ENCODE results near the gene BOC. TPM values are rescaled to one million over a fixed set of nuclear protein-coding genes. Genes with fewer than 3 reads are reported as not detected.

The BOC gene
- total and polyA plus RNA-seq, 2 experiments from 2014 or later = 2.1 to 4.1 TPM

- Histone ChIP-seq H3K36me3 (ENCODE audit: insufficient read depth) (no peaks in the 10 kb centered on the region), H2AFZ (no peak overlapping the region), H3K4me2 (no peak overlapping the region), H4K20me1 (replicated peaks; ENCODE audit: insufficient read depth) (no peaks in the 10 kb centered on the region), H3F3A (replicated peaks; ENCODE audit: low read depth) (no peaks in the 10 kb centered on the region), H3K4me1 (ENCODE audit: insufficient read depth) (peaks cover 20% of the 10 kb centered on the region), H3K27me3 (ENCODE audit: insufficient read depth) (no peaks in the 10 kb centered on the region), H3K9me2 (ENCODE audit: insufficient read depth) (no peaks in the 10 kb centered on the region), H3K79me2 (replicated peaks; ENCODE audit: insufficient read depth) (no peaks in the 10 kb centered on the region), H3K27ac (ENCODE audit: low read depth) (no peak overlapping the region), H3K4me3 (no peak overlapping the region)
- DNase-seq (ENCODE audit: low spot score) (no peak), ATAC-seq (peak; percentile 52)
- no peaks in the 10 kb centered on the region for H3K9me3 Mint-ChIP-seq
- H3K36me3 Mint-ChIP-seq (ENCODE audit: low read depth) = no peaks in the 10 kb centered on the region; the same call in 2 of the 3 replicates
- H3K4me3 Mint-ChIP-seq = no peak overlapping the region; the same call in 2 of the 3 replicates
- no peak for TF ChIP-seq CTCF (conservative IDR thresholded peaks at IDR 0.05; ENCODE audit: low read depth in 2 of 2)
- no peak for TF ChIP-seq EZH2 (IDR thresholded peaks at IDR 0.05; ENCODE audit: low read depth, unreplicated experiment)
- TF ChIP-seq STAT1 (IDR thresholded peaks at IDR 0.05; ENCODE audit: unreplicated experiment) = no peak
- TF ChIP-seq ETS1 (IDR thresholded peaks at IDR 0.05) = no peak
- no peak for TF ChIP-seq JUNB (IDR thresholded peaks at IDR 0.05; ENCODE audit: unreplicated experiment)
- no peak for TF ChIP-seq POLR2AphosphoS5 (IDR thresholded peaks at IDR 0.05; ENCODE audit: low read depth)
- no peak for TF ChIP-seq CREB1 (CRISPR knock-in tag; IDR thresholded peaks at IDR 0.05; ENCODE audit: low read depth)
- no peak for TF ChIP-seq NANOG (IDR thresholded peaks at IDR 0.05; ENCODE audit: borderline replicate concordance)
- no peak for TF ChIP-seq ZNF331 (CRISPR knock-in tag; IDR thresholded peaks at IDR 0.05; ENCODE audit: low read depth)
- TF ChIP-seq ZNF114 (CRISPR knock-in tag; IDR thresholded peaks at IDR 0.05) = no peak
- no peak for TF ChIP-seq EZH2phosphoT487 (IDR thresholded peaks at IDR 0.05; ENCODE audit: unreplicated experiment)
- TF ChIP-seq ZNF462 (CRISPR knock-in tag; IDR thresholded peaks at IDR 0.05) = no peak
- TF ChIP-seq REST (IDR thresholded peaks at IDR 0.05; ENCODE audit: unreplicated experiment) = no peak
- H3K27ac Mint-ChIP-seq = peak overlapping the region; percentile 4
- peaks cover 45% of the 10 kb centered on the region for H3K4me1 Mint-ChIP-seq
- H3K27me3 Mint-ChIP-seq (ENCODE audit: insufficient read depth, low read depth, poor library complexity) = peaks cover 4% of the 10 kb centered on the region
Measured at GRCh38 chr3:113265231-113265630, 53.9 kb downstream of the BOC start.
